SK-N-SH treated with all-trans-retinoic acid at 6 μM for 48 hours (cell line): ENCODE results near the gene EPHB4.
"Not testable (repeated sequence)": the region's sequence is repeated elsewhere in the genome, so short reads cannot be mapped to it uniquely, and the experiment has no call there.

Experiments
- CREB5 ChIP-seq: fragments of 250-450 bp; sonication (Bioruptor Pico); IDR thresholded peaks from 2 replicates; pipeline ENCODE4 v1.5.1; 2020; ENCODE audit warnings: low read depth, mild to moderate bottlenecking, moderate library complexity
- ESRRG ChIP-seq: fragments of 250-450 bp; sonication (Bioruptor Pico); IDR thresholded peaks from 2 replicates; pipeline ENCODE4 v1.6.1; 2021; ENCODE audit warnings: mild to moderate bottlenecking
- ISL1 ChIP-seq: fragments of 250-450 bp; sonication (Bioruptor Pico); IDR thresholded peaks from 2 replicates; pipeline ENCODE4 v2.1.2; 2022; ENCODE audit warnings: mild to moderate bottlenecking, moderate library complexity
- PATZ1 ChIP-seq: fragments of 250-450 bp; sonication (Bioruptor Pico); IDR thresholded peaks from 2 replicates; pipeline ENCODE4 v1.8.0; 2020; ENCODE audit warnings: mild to moderate bottlenecking, moderate library complexity, borderline replicate concordance
- POU6F1 ChIP-seq: fragments of 250-450 bp; sonication (Bioruptor Pico); IDR thresholded peaks from 2 replicates; pipeline ENCODE4 v1.8.0; 2021; ENCODE audit warnings: low read depth, mild to moderate bottlenecking, moderate library complexity, borderline replicate concordance
- ZC3H10 ChIP-seq: fragments of 250-450 bp; sonication (Bioruptor Pico); IDR thresholded peaks from 2 replicates; pipeline ENCODE4 v1.5.1; 2021; ENCODE audit warnings: mild to moderate bottlenecking, moderate library complexity
- ZFP3 ChIP-seq: fragments of 250-450 bp; sonication (Bioruptor Pico); IDR thresholded peaks from 2 replicates; pipeline ENCODE4 v1.5.0; 2020; ENCODE audit warnings: mild to moderate bottlenecking, moderate library complexity
- ZNF8 ChIP-seq: fragments of 450-650 bp; formaldehyde crosslinking; IDR thresholded peaks from 2 replicates; pipeline ENCODE4 v1.5.0; 2020; ENCODE audit warnings: mild to moderate bottlenecking, moderate library complexity

GRCh38 chr7:100816515-100816914 is 10.8 kb downstream of the EPHB4 start:
- not testable (repeated sequence) for TF ChIP-seq ZNF8; POU6F1; ISL1 (CRISPR knock-in tag); ZC3H10; ESRRG (CRISPR knock-in tag); PATZ1; ZFP3 (CRISPR knock-in tag); CREB5 (CRISPR knock-in tag)
